Endothelial cell of umbilical vein (primary cell): ENCODE data around the gene FAM181A.

ENCODE experiments used
- EZH2 ChIP-seq: IDR thresholded peaks from 2 replicates; pipeline ENCODE4 v1.6.1; 2012; ENCODE audit warnings: borderline replicate concordance, low read depth, mild to moderate bottlenecking, moderate library complexity, low read length, inconsistent platforms; ENCODE audit not compliant: severe bottlenecking
- JUN ChIP-seq: IDR thresholded peaks from 2 replicates; pipeline ENCODE4 v1.6.1; 2011; ENCODE audit warnings: borderline replicate concordance, low read depth; ENCODE audit not compliant: insufficient read length, insufficient read depth
- POLR2A ChIP-seq: IDR thresholded peaks from 2 replicates; pipeline ENCODE4 v1.6.1; 2012; ENCODE audit warnings: low read depth, mild to moderate bottlenecking, control low read depth, low read length
- POLR2AphosphoS5 ChIP-seq: IDR thresholded peaks from 2 replicates; pipeline ENCODE4 v1.6.1; 2012; ENCODE audit warnings: low read depth, mild to moderate bottlenecking, control low read depth, low read length, moderate library complexity; ENCODE audit not compliant: insufficient read depth
- TF ChIP-seq, protein P1 (sequence below), 2 donors: IDR thresholded peaks; 1 replicate in 1 of 2; 2 replicates in 1 of 2; pipeline ENCODE4 v1.5.1; 2011; ENCODE audit warnings: low read length in 2 of 2, mild to moderate bottlenecking in 2 of 2, moderate library complexity in 2 of 2, control low read depth in 1 of 2, inconsistent platforms in 1 of 2, low read depth in 1 of 2; ENCODE audit not compliant: insufficient read depth in 1 of 2; ENCODE audit errors: extremely low read depth in 1 of 2
- TF ChIP-seq, protein P2 (sequence below): IDR thresholded peaks from 2 replicates; pipeline ENCODE4 v1.6.1; 2011; ENCODE audit not compliant: insufficient read depth, insufficient read length

DNA sequence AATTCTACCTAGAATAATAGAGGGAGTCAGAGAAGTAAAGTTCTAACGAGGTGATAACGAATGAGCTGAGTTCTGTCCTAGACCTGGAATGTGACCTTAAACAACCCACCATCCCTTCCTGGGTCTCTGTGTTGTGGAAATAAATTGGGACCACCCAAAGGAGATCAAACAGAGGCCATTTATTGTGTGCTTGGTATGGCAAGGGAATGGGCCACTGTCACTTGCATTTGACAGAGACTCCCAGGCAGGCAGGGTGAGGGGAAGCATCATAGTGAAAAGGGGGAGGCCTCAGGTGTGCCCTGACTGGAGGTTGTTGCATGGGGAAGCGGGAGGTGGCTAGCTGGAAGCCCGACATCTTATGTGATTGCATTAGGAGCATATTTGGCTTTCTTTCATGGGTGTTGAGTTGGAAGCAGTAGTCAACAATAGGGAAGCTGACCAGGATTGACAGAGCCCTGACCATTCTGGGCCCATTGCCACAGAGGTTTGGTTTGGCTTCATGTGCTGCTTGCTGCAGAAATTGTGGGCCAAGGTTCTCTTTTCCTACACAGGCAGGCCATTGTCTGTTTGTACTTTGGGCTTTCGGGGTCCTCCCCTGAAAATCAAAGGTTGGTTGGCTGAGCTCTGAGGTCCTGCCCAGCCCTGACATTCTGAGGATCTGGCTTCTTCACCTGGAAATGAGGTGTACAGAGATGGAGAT lies 17.6 kb upstream of the FAM181A start:
- TF ChIP-seq POLR2AphosphoS5: no peak
- TF ChIP-seq, protein P1, sequence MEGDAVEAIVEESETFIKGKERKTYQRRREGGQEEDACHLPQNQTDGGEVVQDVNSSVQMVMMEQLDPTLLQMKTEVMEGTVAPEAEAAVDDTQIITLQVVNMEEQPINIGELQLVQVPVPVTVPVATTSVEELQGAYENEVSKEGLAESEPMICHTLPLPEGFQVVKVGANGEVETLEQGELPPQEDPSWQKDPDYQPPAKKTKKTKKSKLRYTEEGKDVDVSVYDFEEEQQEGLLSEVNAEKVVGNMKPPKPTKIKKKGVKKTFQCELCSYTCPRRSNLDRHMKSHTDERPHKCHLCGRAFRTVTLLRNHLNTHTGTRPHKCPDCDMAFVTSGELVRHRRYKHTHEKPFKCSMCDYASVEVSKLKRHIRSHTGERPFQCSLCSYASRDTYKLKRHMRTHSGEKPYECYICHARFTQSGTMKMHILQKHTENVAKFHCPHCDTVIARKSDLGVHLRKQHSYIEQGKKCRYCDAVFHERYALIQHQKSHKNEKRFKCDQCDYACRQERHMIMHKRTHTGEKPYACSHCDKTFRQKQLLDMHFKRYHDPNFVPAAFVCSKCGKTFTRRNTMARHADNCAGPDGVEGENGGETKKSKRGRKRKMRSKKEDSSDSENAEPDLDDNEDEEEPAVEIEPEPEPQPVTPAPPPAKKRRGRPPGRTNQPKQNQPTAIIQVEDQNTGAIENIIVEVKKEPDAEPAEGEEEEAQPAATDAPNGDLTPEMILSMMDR (IDR thresholded peaks at IDR 0.05; ENCODE audit: extremely low read depth in 1 of 2, insufficient read depth in 1 of 2, low read depth in 1 of 2, low read length in 2 of 2): no peak
- TF ChIP-seq, protein P2, sequence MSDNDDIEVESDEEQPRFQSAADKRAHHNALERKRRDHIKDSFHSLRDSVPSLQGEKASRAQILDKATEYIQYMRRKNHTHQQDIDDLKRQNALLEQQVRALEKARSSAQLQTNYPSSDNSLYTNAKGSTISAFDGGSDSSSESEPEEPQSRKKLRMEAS: no peak
- TF ChIP-seq JUN: no peak
- TF ChIP-seq EZH2: no peak
- TF ChIP-seq POLR2A: no peak
